ENCODE results near the gene GRIN2B. TPM values are rescaled to one million over a fixed set of nuclear protein-coding genes. Genes with fewer than 3 reads are reported as not detected.

The GRIN2B gene
- total and polyA plus RNA-seq, 2 donors (not counting 1 experiment from before 2014, with no cell fraction given): 0.22 TPM; not detected in 1

DNA sequence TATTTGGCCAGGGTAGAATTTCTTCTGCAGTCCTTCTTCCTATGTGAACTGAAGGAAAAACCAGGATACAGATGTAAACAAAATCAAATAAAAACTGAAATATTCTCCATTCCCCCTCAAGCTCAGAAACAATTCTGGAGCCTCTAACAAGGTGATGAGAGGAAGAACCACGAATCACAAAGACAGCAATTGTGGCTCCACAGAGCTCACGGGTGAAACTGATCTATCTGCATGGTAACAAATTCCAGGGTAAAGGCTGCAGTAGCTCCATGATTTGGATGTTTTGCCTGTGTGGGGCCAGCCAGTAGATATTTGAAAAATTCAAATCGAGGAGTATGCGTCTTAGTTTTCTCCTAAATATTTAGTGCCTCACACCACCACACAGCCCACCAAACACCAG is 10.6 kb downstream of the GRIN2B start:
- WGBS (ENCODE audit: insufficient coverage): 73% methylated on average over 2 of the region's 4 CpGs
- intact Hi-C loops (cut with micrococcal nuclease): no loop called here
- Mint-ChIP-seq H3K9me3 (ENCODE audit: insufficient read depth) (no peaks in the 10 kb centered on the region), H3K27ac (no peak overlapping the region), H3K4me1 (no peaks in the 10 kb centered on the region), H3K27me3 (peaks cover 46% of the 10 kb centered on the region), H3K4me3 (no peak overlapping the region)
- no peaks in the 10 kb centered on the region for H4K20me1 ChIP-seq (ENCODE audit: control insufficient read depth, insufficient read depth, low read length, poor library complexity, severe bottlenecking)
- TF ChIP-seq, protein P1, sequence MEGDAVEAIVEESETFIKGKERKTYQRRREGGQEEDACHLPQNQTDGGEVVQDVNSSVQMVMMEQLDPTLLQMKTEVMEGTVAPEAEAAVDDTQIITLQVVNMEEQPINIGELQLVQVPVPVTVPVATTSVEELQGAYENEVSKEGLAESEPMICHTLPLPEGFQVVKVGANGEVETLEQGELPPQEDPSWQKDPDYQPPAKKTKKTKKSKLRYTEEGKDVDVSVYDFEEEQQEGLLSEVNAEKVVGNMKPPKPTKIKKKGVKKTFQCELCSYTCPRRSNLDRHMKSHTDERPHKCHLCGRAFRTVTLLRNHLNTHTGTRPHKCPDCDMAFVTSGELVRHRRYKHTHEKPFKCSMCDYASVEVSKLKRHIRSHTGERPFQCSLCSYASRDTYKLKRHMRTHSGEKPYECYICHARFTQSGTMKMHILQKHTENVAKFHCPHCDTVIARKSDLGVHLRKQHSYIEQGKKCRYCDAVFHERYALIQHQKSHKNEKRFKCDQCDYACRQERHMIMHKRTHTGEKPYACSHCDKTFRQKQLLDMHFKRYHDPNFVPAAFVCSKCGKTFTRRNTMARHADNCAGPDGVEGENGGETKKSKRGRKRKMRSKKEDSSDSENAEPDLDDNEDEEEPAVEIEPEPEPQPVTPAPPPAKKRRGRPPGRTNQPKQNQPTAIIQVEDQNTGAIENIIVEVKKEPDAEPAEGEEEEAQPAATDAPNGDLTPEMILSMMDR (IDR thresholded peaks at IDR 0.05): no peak
- no peak for TF ChIP-seq EZH2 (IDR thresholded peaks at IDR 0.05; ENCODE audit: borderline replicate concordance, insufficient read depth, low read depth, low read length, poor library complexity, severe bottlenecking)
- H3K4me1 ChIP-seq (ENCODE audit: control insufficient read depth in 2 of 2, insufficient read depth in 2 of 2, low read length in 2 of 2): no peaks in the 10 kb centered on the region
- H2AFZ ChIP-seq (ENCODE audit: insufficient read depth, low read depth, low read length, poor library complexity, severe bottlenecking): no peak overlapping the region
- no peak overlapping the region for H3K9ac ChIP-seq (ENCODE audit: low read length)
- POLR2A ChIA-PET: no interaction called here
- H3K9me3 ChIP-seq (ENCODE audit: control extremely low read depth in 1 of 3, control insufficient read depth in 2 of 3, insufficient read depth in 1 of 3, low read length in 2 of 3): no peaks in the 10 kb centered on the region
- H3K36me3 ChIP-seq (replicated peaks in 1 of 2; ENCODE audit: control extremely low read depth in 1 of 2, control insufficient read depth in 1 of 2, extremely low read depth in 1 of 2, insufficient read depth in 2 of 2, low read length in 1 of 2): no peaks in the 10 kb centered on the region
- CTCF ChIA-PET: no interaction called here
- no peak overlapping the region for H3K4me3 ChIP-seq (ENCODE audit: control extremely low read depth in 1 of 5, extremely low read depth in 1 of 5, insufficient read depth in 1 of 5, low read depth in 2 of 5, low read length in 4 of 5)
- H3K27ac ChIP-seq (ENCODE audit: low read length in 2 of 2): no peak overlapping the region
- ATAC-seq (ENCODE audit: low read depth) (no peak), DNase-seq (no peak)
- no peak overlapping the region for H3K4me2 ChIP-seq (replicated peaks; ENCODE audit: low read depth, low read length, poor library complexity, severe bottlenecking)
- peaks cover 0 to 8% (median 2%) of the 10 kb centered on the region in 4 experiments for H3K27me3 ChIP-seq (replicated peaks in 1 of 4; ENCODE audit: control extremely low read depth in 1 of 4, control insufficient read depth in 3 of 4, insufficient read depth in 4 of 4, low read length in 3 of 4)
- H3K79me2 ChIP-seq (ENCODE audit: control insufficient read depth, insufficient read depth, low read length): no peaks in the 10 kb centered on the region

GRCh38 chr12:13968281-13968680 is 13.1 kb downstream of the GRIN2B start:
- no peak overlapping the region for H3K4me3 ChIP-seq (ENCODE audit: control extremely low read depth in 1 of 5, extremely low read depth in 1 of 5, insufficient read depth in 1 of 5, low read depth in 2 of 5, low read length in 4 of 5)
- no peaks in the 10 kb centered on the region for H3K9me3 Mint-ChIP-seq (ENCODE audit: insufficient read depth)
- H3K9me3 ChIP-seq (ENCODE audit: control extremely low read depth in 1 of 3, control insufficient read depth in 2 of 3, insufficient read depth in 1 of 3, low read length in 2 of 3): no peaks in the 10 kb centered on the region
- no peak overlapping the region for H3K9ac ChIP-seq (ENCODE audit: low read length)
- H2AFZ ChIP-seq (ENCODE audit: insufficient read depth, low read depth, low read length, poor library complexity, severe bottlenecking): no peak overlapping the region
- no CpG with 5 or more reads among the region's 3 CpGs for WGBS (ENCODE audit: insufficient coverage)
- intact Hi-C loops (cut with micrococcal nuclease): loop anchor here (10.0 kb wide), 1 partner anchor 197 kb away; no protein-coding TSS in a partner anchor
- ATAC-seq (ENCODE audit: low read depth) (no peak), DNase-seq (no peak)
- ChIA-PET CTCF (no interaction called here), POLR2A (no interaction called here)
- no peaks in the 10 kb centered on the region for H3K4me1 Mint-ChIP-seq
- no peaks in the 10 kb centered on the region for H4K20me1 ChIP-seq (ENCODE audit: control insufficient read depth, insufficient read depth, low read length, poor library complexity, severe bottlenecking)
- peaks cover 35% of the 10 kb centered on the region for H3K27me3 Mint-ChIP-seq
- no peak overlapping the region for H3K4me3 Mint-ChIP-seq
- H3K4me2 ChIP-seq (replicated peaks; ENCODE audit: low read depth, low read length, poor library complexity, severe bottlenecking): no peak overlapping the region
- no peak overlapping the region for H3K27ac Mint-ChIP-seq
- peaks cover 0 to 11% (median 2%) of the 10 kb centered on the region in 4 experiments for H3K27me3 ChIP-seq (replicated peaks in 1 of 4; ENCODE audit: control extremely low read depth in 1 of 4, control insufficient read depth in 3 of 4, insufficient read depth in 4 of 4, low read length in 3 of 4)
- TF ChIP-seq, protein P1 (IDR thresholded peaks at IDR 0.05): no peak
- TF ChIP-seq EZH2 (IDR thresholded peaks at IDR 0.05; ENCODE audit: borderline replicate concordance, insufficient read depth, low read depth, low read length, poor library complexity, severe bottlenecking): no peak
- H3K4me1 ChIP-seq (ENCODE audit: control insufficient read depth in 2 of 2, insufficient read depth in 2 of 2, low read length in 2 of 2): no peaks in the 10 kb centered on the region
- no peak overlapping the region for H3K27ac ChIP-seq (ENCODE audit: low read length in 2 of 2)
- H3K36me3 ChIP-seq (replicated peaks in 1 of 2; ENCODE audit: control extremely low read depth in 1 of 2, control insufficient read depth in 1 of 2, extremely low read depth in 1 of 2, insufficient read depth in 2 of 2, low read length in 1 of 2): no peaks in the 10 kb centered on the region
- H3K79me2 ChIP-seq (ENCODE audit: control insufficient read depth, insufficient read depth, low read length): no peaks in the 10 kb centered on the region
